MM.1S (cell line): Measurements from ENCODE around the gene AAK1.

Experiments
- DNase-seq: peaks from one replicate; pipeline ENCODE4 v3.0.0-alpha.2; 2015
- H2AFZ ChIP-seq: fragments of 300-600 bp; sonication (generic); 2 replicates; pipeline ENCODE4 v1.6.0; 2016; ENCODE audit warnings: antibody characterized with exemption, low read length
- H3F3A ChIP-seq: fragments of 300-600 bp; sonication (generic); 2 replicates; pipeline ENCODE4 v1.6.1; 2016; ENCODE audit warnings: mild to moderate bottlenecking, antibody characterized with exemption, low read length, moderate library complexity, mixed read lengths; ENCODE audit not compliant: insufficient read depth
- H3K27ac ChIP-seq: fragments of 300-600 bp; sonication (generic); 2 replicates; pipeline ENCODE4 v1.5.1; 2016; ENCODE audit warnings: mild to moderate bottlenecking, low read length
- H3K27me3 ChIP-seq: fragments of 300-600 bp; sonication (generic); replicated peaks from 2 replicates; pipeline ENCODE4 v1.6.0; 2016; ENCODE audit warnings: low read length; ENCODE audit not compliant: insufficient read depth
- H3K36me3 ChIP-seq: fragments of 300-600 bp; sonication (generic); replicated peaks from 2 replicates; pipeline ENCODE4 v1.6.1; 2016; ENCODE audit warnings: mild to moderate bottlenecking, low read length, mixed read lengths; ENCODE audit not compliant: insufficient read depth
- H3K4me1 ChIP-seq: fragments of 300-600 bp; sonication (generic); 2 replicates; pipeline ENCODE4 v1.6.1; 2016; ENCODE audit warnings: low read length, mixed read lengths
- H3K4me2 ChIP-seq: fragments of 300-600 bp; sonication (generic); 2 replicates; pipeline ENCODE4 v1.6.0; 2016; ENCODE audit warnings: low read depth, low read length
- H3K4me3 ChIP-seq: fragments of 300-600 bp; sonication (generic); 2 replicates; pipeline ENCODE4 v1.5.1; 2016; ENCODE audit warnings: low read length, mixed read lengths
- H3K79me2 ChIP-seq: fragments of 300-600 bp; sonication (generic); 2 replicates; pipeline ENCODE4 v1.6.1; 2016; ENCODE audit warnings: mixed run types, low read length, mixed read lengths
- H3K9ac ChIP-seq: fragments of 300-600 bp; sonication (generic); 2 replicates; pipeline ENCODE4 v1.6.1; 2016; ENCODE audit warnings: low read length, mixed read lengths
- H3K9me2 ChIP-seq: fragments of 300-600 bp; sonication (generic); replicated peaks from 2 replicates; pipeline ENCODE4 v1.6.1; 2016; ENCODE audit warnings: mild to moderate bottlenecking, low read length, mixed read lengths; ENCODE audit not compliant: insufficient read depth
- H3K9me3 ChIP-seq: fragments of 300-600 bp; sonication (generic); replicated peaks from 2 replicates; pipeline ENCODE4 v1.6.1; 2016; ENCODE audit warnings: mild to moderate bottlenecking, low read length, mixed read lengths; ENCODE audit not compliant: insufficient read depth
- H4K20me1 ChIP-seq: fragments of 300-600 bp; sonication (generic); 2 replicates; pipeline ENCODE4 v1.6.1; 2016; ENCODE audit warnings: mild to moderate bottlenecking, low read length, moderate library complexity, mixed read lengths; ENCODE audit not compliant: insufficient read depth
- CTCF ChIP-seq: fragments of 300-600 bp; sonication (generic); IDR thresholded peaks from 2 replicates; pipeline ENCODE4 v1.5.1; 2016; ENCODE audit warnings: antibody characterized with exemption, low read length, mixed read lengths
- EZH2 ChIP-seq: fragments of 300-600 bp; sonication (generic); optimal IDR thresholded peaks from 2 replicates; pipeline ENCODE3; 2017; ENCODE audit warnings: low read depth, mild to moderate bottlenecking, antibody characterized with exemption, low read length, mixed read lengths
- EZH2phosphoT487 ChIP-seq: fragments of 300-600 bp; sonication (generic); IDR thresholded peaks from 2 replicates; pipeline ENCODE4 v1.6.1; 2018; ENCODE audit warnings: antibody characterized with exemption, low read length

The AAK1 gene

GRCh38 chr2:69570474-69570873 lies 73.1 kb downstream of the AAK1 start:
- no peak overlapping the region for H3K9ac ChIP-seq
- no peak overlapping the region for H2AFZ ChIP-seq
- no peak for DNase-seq
- TF ChIP-seq EZH2phosphoT487 (no peak), CTCF (no peak), EZH2 (no peak)
- no peaks in the 10 kb centered on the region for H3K9me2 ChIP-seq
- peaks cover 6% of the 10 kb centered on the region; the same call in 1 of the 2 replicates for H3K79me2 ChIP-seq
- H3K4me2 ChIP-seq: no peak overlapping the region
- no peaks in the 10 kb centered on the region for H3K4me1 ChIP-seq
- H3K27ac ChIP-seq: no peak overlapping the region
- no peak overlapping the region for H3K4me3 ChIP-seq
- H3K36me3 ChIP-seq: no peaks in the 10 kb centered on the region
- no peaks in the 10 kb centered on the region for H4K20me1 ChIP-seq
- H3K9me3 ChIP-seq: no peaks in the 10 kb centered on the region
- no peaks in the 10 kb centered on the region for H3K27me3 ChIP-seq
- H3F3A ChIP-seq: no peaks in the 10 kb centered on the region

- Histone ChIP-seq H3K79me2 (peaks cover 15% of the 10 kb centered on the region), H3K9ac (no peak overlapping the region), H4K20me1 (no peaks in the 10 kb centered on the region), H3K4me2 (no peak overlapping the region), H3K27ac (no peak overlapping the region), H3K9me2 (no peaks in the 10 kb centered on the region), H3K27me3 (no peaks in the 10 kb centered on the region), H3K4me3 (no peak overlapping the region), H3F3A (no peaks in the 10 kb centered on the region), H3K4me1 (no peaks in the 10 kb centered on the region), H3K36me3 (no peaks in the 10 kb centered on the region), H2AFZ (no peak overlapping the region), H3K9me3 (no peaks in the 10 kb centered on the region)
- TF ChIP-seq CTCF (no peak), EZH2phosphoT487 (no peak), EZH2 (no peak)
- no peak for DNase-seq
Measured at GRCh38 chr2:69567909-69568300, 75.6 kb downstream of the AAK1 start.

GRCh38 chr2:69567157-69567908 lies 76.2 kb downstream of the AAK1 start:
- Histone ChIP-seq H3K4me1 (no peaks in the 10 kb centered on the region), H3K27ac (no peak overlapping the region), H3K9me2 (no peaks in the 10 kb centered on the region), H3K36me3 (no peaks in the 10 kb centered on the region), H3K79me2 (peaks cover 15% of the 10 kb centered on the region), H3K9me3 (no peaks in the 10 kb centered on the region), H4K20me1 (no peaks in the 10 kb centered on the region), H3F3A (no peaks in the 10 kb centered on the region), H3K9ac (no peak overlapping the region), H2AFZ (no peak overlapping the region), H3K4me2 (no peak overlapping the region), H3K4me3 (no peak overlapping the region), H3K27me3 (no peaks in the 10 kb centered on the region)
- no peak for TF ChIP-seq EZH2
- TF ChIP-seq CTCF: no peak
- TF ChIP-seq EZH2phosphoT487: no peak
- no peak for DNase-seq
